K562 (cell line): ENCODE measurements around the gene GLYAT. TPM values are rescaled to one million over a fixed set of nuclear protein-coding genes. Genes with fewer than 3 reads are reported as not detected.
A peak's percentile ranks its signal among the peaks of the same experiment; 100 is the strongest.

Experiments used
- ATAC-seq: fragments of 200-7000 bp; cut with Tn5 transposase; 3 replicates; pipeline ENCODE4 v1.9.1; 2020; ENCODE audit warnings: moderate library complexity
- BruUV-seq: library from RNA; stranded (reverse); fragments of 400-500 nt; replicated peaks from 2 replicates; lab custom pipeline; 2021; lab: Mats Ljungman, UMichigan
- CTCF ChIA-PET: fragments of 300-600 bp; formaldehyde crosslinking; extraction: SDS; loops from one replicate; lab custom pipeline; 2021; ENCODE audit warnings: low intra/inter-chr PET ratio; lab: Yijun Ruan, JAX
- POLR2A ChIA-PET: fragments of 300-600, 350-650 bp; sonication (Branson Sonifier 250); formaldehyde crosslinking; extraction: SDS; loops from one replicate; lab custom pipeline; 2021; ENCODE audit warnings: antibody characterized with exemption, inconsistent platforms; lab: Yijun Ruan, JAX
- DNase-seq, 4 experiments: peaks; one replicate each; pipeline versions ENCODE4 v3.0.0 to v3.0.0-alpha.2; 2011 to 2018; ENCODE audit warnings: low spot score in 3 of 4, mixed read lengths in 3 of 4; ENCODE audit errors: extremely low read depth in 1 of 4
- FAIRE-seq: peaks from 2 replicates; lab custom pipeline; 2011; peaks lifted over from hg19 to GRCh38; lab: Jason Lieb, UNC
- H2AFZ ChIP-seq: 2 replicates; pipeline ENCODE4 v1.6.0; 2011; ENCODE audit warnings: low read depth, low read length, control low read depth, inconsistent platforms
- H3K27ac ChIP-seq: fragments of 200-600 bp; 3 replicates; pipeline ENCODE4 v1.8.0; 2011; ENCODE audit warnings: low read depth, mild to moderate bottlenecking, control low read depth, inconsistent platforms, low read length, moderate library complexity, mixed read lengths; ENCODE audit errors: extremely low read depth
- H3K27me3 ChIP-seq, 2 experiments: fragments of 300-600 bp in 1 of 2; 2 replicates in 1 of 2; 3 replicates in 1 of 2; pipeline versions ENCODE4 v1.6.0 to v1.8.0; 2011; ENCODE audit warnings: inconsistent platforms in 2 of 2, low read length in 2 of 2, mild to moderate bottlenecking in 1 of 2, mixed read lengths in 1 of 2, moderate library complexity in 1 of 2; ENCODE audit not compliant: control insufficient read depth in 2 of 2, insufficient read depth in 2 of 2
- H3K36me3 ChIP-seq: fragments of 300-600 bp; 3 replicates; pipeline ENCODE4 v1.8.0; 2011; ENCODE audit warnings: mild to moderate bottlenecking, low read length, inconsistent platforms; ENCODE audit not compliant: control insufficient read depth, insufficient read depth
- H3K4me1 ChIP-seq, 2 experiments: fragments of 200-600 bp in 1 of 2; replicated peaks in 1 of 2; 2 replicates in 1 of 2; 3 replicates in 1 of 2; pipeline versions ENCODE4 v1.5.1 to v1.8.0; 2011; ENCODE audit warnings: inconsistent platforms in 2 of 2, low read length in 2 of 2, mild to moderate bottlenecking in 1 of 2, mixed read lengths in 1 of 2, moderate library complexity in 1 of 2; ENCODE audit not compliant: control insufficient read depth in 2 of 2, insufficient read depth in 2 of 2
- H3K4me2 ChIP-seq: 2 replicates; pipeline ENCODE4 v1.6.1; 2011; ENCODE audit warnings: low read length, control low read depth, inconsistent platforms, mixed read lengths; ENCODE audit not compliant: insufficient read depth
- H3K4me3 ChIP-seq: fragments of 200-600 bp; sonication (generic), shearing (Covaris generic); 2 replicates; pipeline ENCODE4 v1.5.1; 2016; ENCODE audit warnings: control low read depth, inconsistent platforms
- H3K79me2 ChIP-seq: fragments of 200-600 bp; 3 replicates; pipeline ENCODE4 v1.8.0; 2011; ENCODE audit warnings: low read length, inconsistent platforms; ENCODE audit not compliant: control insufficient read depth, insufficient read depth
- H3K9ac ChIP-seq, 2 experiments: 2 replicates each; pipeline versions ENCODE4 v1.6.0 to v1.6.1; 2011; ENCODE audit warnings: low read depth in 2 of 2, low read length in 2 of 2, control low read depth in 1 of 2, inconsistent platforms in 1 of 2, mild to moderate bottlenecking in 1 of 2, mixed read lengths in 1 of 2; ENCODE audit not compliant: insufficient read depth in 1 of 2
- H3K9me1 ChIP-seq: one replicate; pipeline ENCODE4 v1.6.0; 2011; ENCODE audit warnings: inconsistent platforms, mild to moderate bottlenecking, low read length, moderate library complexity; ENCODE audit not compliant: control insufficient read depth, insufficient read depth
- H3K9me3 ChIP-seq: replicated peaks from 2 replicates; pipeline ENCODE4 v1.5.1; 2011; ENCODE audit warnings: low read depth, low read length, inconsistent platforms; ENCODE audit not compliant: control insufficient read depth, insufficient read depth
- H4K20me1 ChIP-seq: replicated peaks from 2 replicates; pipeline ENCODE4 v1.6.1; 2011; ENCODE audit warnings: low read length, inconsistent platforms, mixed read lengths; ENCODE audit not compliant: control insufficient read depth, insufficient read depth
- CBX3 ChIP-seq, 2 experiments: IDR thresholded peaks; 1 replicate in 1 of 2; 2 replicates in 1 of 2; pipeline ENCODE4 v1.6.1; 2012; ENCODE audit warnings: inconsistent platforms in 2 of 2, low read length in 2 of 2, borderline replicate concordance in 1 of 2, control low read depth in 1 of 2
- CHD1 ChIP-seq: fragments of 200-600 bp; sonication (generic); IDR thresholded peaks from one replicate; pipeline ENCODE4 v1.6.1; 2012; ENCODE audit warnings: mild to moderate bottlenecking, moderate library complexity, low read length, inconsistent platforms
- E2F6 ChIP-seq, 2 experiments: IDR thresholded peaks; 2 replicates each; pipeline ENCODE4 v1.6.1; 2011; ENCODE audit warnings: borderline replicate concordance in 1 of 2, control low read depth in 1 of 2, low read depth in 1 of 2, low read length in 1 of 2, mild to moderate bottlenecking in 1 of 2, mixed read lengths in 1 of 2, moderate library complexity in 1 of 2; ENCODE audit not compliant: insufficient read depth in 1 of 2, insufficient read length in 1 of 2, poor library complexity in 1 of 2, severe bottlenecking in 1 of 2; ENCODE audit errors: extremely low read depth in 1 of 2
- ETV1 ChIP-seq: fragments of 450-650 bp; conservative IDR thresholded peaks from 2 replicates; pipeline ENCODE4 v1.6.1; 2016; ENCODE audit warnings: missing genetic modification characterization, control low read depth, low read depth, missing compliant biosample characterization
- GTF2F1 ChIP-seq: IDR thresholded peaks from 2 replicates; pipeline ENCODE4 v1.6.1; 2011; ENCODE audit warnings: low read depth, low read length, improper control_type of control experiment
- HDAC1 ChIP-seq, 2 experiments: fragments of 450-650 bp; IDR thresholded peaks; 2 replicates each; pipeline ENCODE4 v1.6.1; 2016 to 2017; ENCODE audit warnings: inconsistent platforms in 1 of 2, mild to moderate bottlenecking in 1 of 2, moderate library complexity in 1 of 2
- HMGXB4 ChIP-seq: sonication (generic); formaldehyde crosslinking; IDR thresholded peaks from 2 replicates; pipeline ENCODE4 v1.8.1; 2023; ENCODE audit warnings: mild to moderate bottlenecking, missing genetic modification reagents
- MYNN ChIP-seq, 2 experiments: sonication (generic); formaldehyde crosslinking in 1 of 2; IDR thresholded peaks; 2 replicates each; pipeline versions ENCODE4 v1.5.0 to v1.6.1; 2016 to 2020; ENCODE audit warnings: antibody characterized with exemption in 1 of 2, missing genetic modification reagents in 1 of 2
- POU5F1 ChIP-seq: fragments of 150-350 bp; IDR thresholded peaks from 2 replicates; pipeline ENCODE4 v1.6.1; 2014; ENCODE audit warnings: borderline replicate concordance, low read length, low read depth, mild to moderate bottlenecking; ENCODE audit not compliant: partially characterized antibody
- SRSF7 ChIP-seq: fragments of 200-400 bp; formaldehyde crosslinking; optimal IDR thresholded peaks from 2 replicates; pipeline ENCODE3; 2017; ENCODE audit warnings: mild to moderate bottlenecking, low read depth, low read length
- TBL1XR1 ChIP-seq, 2 experiments: IDR thresholded peaks; 2 replicates each; pipeline ENCODE4 v1.6.1; 2012; ENCODE audit warnings: improper control_type of control experiment in 2 of 2, low read length in 2 of 2, mild to moderate bottlenecking in 1 of 2
- ZNF184 ChIP-seq: sonication (generic); formaldehyde crosslinking; IDR thresholded peaks from 2 replicates; pipeline ENCODE4 v1.5.0; 2020; ENCODE audit warnings: missing genetic modification reagents
- ZNF263 ChIP-seq: sonication (generic); formaldehyde crosslinking; IDR thresholded peaks from 2 replicates; pipeline ENCODE4 v1.8.0; 2022; ENCODE audit warnings: mild to moderate bottlenecking, missing genetic modification reagents, borderline replicate concordance
- ZZZ3 ChIP-seq: fragments of 450-650 bp; IDR thresholded peaks from 2 replicates; pipeline ENCODE4 v1.6.1; 2016; ENCODE audit warnings: antibody characterized with exemption, mild to moderate bottlenecking, moderate library complexity
- WGBS: fragments of 100-300 bp; shearing (Covaris generic); methylation state at CpG from one replicate; pipeline ENCODE4 v1.1.6; 2016; ENCODE audit warnings: low coverage, mixed read lengths; ENCODE audit not compliant: insufficient coverage; ENCODE audit errors: missing lambda C conversion rate; 5-methylcytosine and 5-hydroxymethylcytosine counted together
- in situ Hi-C: fragments of 300-500 bp; cut with MboI; formaldehyde crosslinking; loops from 4 replicates; pipeline ENCODE4 v1.15.0; 2018; ENCODE audit warnings: inconsistent platforms, mixed read lengths
- intact Hi-C: fragments of 100-400 bp; cut with micrococcal nuclease; formaldehyde crosslinking; loops from 2 replicates; pipeline ENCODE4 v1.14.2; 2022
- polyA plus RNA-seq, 8 experiments: library from polyadenylated mRNA; depleted of rRNA in 4 of 8; stranded (reverse) in 5 of 8; unstranded in 3 of 8; fragments of >200 nt; fragmentation: Nextera tagmentation in 2 of 8; fragmentation: Illumina TruSeq in 1 of 8; extraction: Ambion mirVana in 2 of 8; extraction: Trizol in 1 of 8; gene quantifications; 2 replicates each; pipeline versions ENCODE4 v1.2.1 to v1.2.3, GENCODE V29; 2011 to 2014; ENCODE audit warnings: inconsistent platforms in 1 of 8, missing spikeins in 1 of 8
- total RNA-seq, 7 experiments: library from RNA; depleted of rRNA in 6 of 7; stranded (reverse); fragments of >200 nt in 6 of 7; fragmentation: Illumina TruSeq in 2 of 7; extraction: Trizol in 2 of 7; gene quantifications; 2 replicates each; pipeline versions ENCODE4 v1.2.1 to v1.2.3, GENCODE V29; 2011 to 2021; ENCODE audit warnings: low replicate concordance in 1 of 7
- TF ChIP-seq, protein P1 (sequence below): IDR thresholded peaks from 2 replicates; pipeline ENCODE4 v1.6.1; 2012; ENCODE audit warnings: low read depth, low read length, improper control_type of control experiment, borderline replicate concordance

The GLYAT gene
- total and polyA plus RNA-seq, 9 of the 15 experiments (the other 6 are each of a cell fraction or from before 2014, with no cell fraction given), result not detected

GRCh38 chr11:58763120-58763490, 31.4 kb upstream of the GLYAT start (continued):
- TF ChIP-seq HMGXB4 (CRISPR knock-in tag), result no peak

- no peaks in the 10 kb centered on the region for H3K9me3 ChIP-seq
- H3K4me2 ChIP-seq, result no peak overlapping the region
- H4K20me1 ChIP-seq, result no peaks in the 10 kb centered on the region
- CTCF ChIA-PET, result no interaction called here
- WGBS, result 52% methylated on average over 6 of the region's 6 CpGs
- no peaks in the 10 kb centered on the region for H3K4me1 ChIP-seq
- no peak overlapping the region for H3K9ac ChIP-seq
- no peak overlapping the region for H3K27ac ChIP-seq
- no peaks in the 10 kb centered on the region for H3K36me3 ChIP-seq
- ATAC-seq, result no peak
- POLR2A ChIA-PET, result no interaction called here
- in situ Hi-C loops, result no loop called here
- FAIRE-seq, result no peak
- no peak overlapping the region for H3K4me3 ChIP-seq
- H3K9me1 ChIP-seq, result no peaks in the 10 kb centered on the region
- no TSS peak for BruUV-seq
- DNase-seq, result no peak
- H3K27me3 ChIP-seq, result no peaks in the 10 kb centered on the region
- intact Hi-C loops, result no loop called here
- H2AFZ ChIP-seq, result peak overlapping the region; percentile 53; the same call in 1 of the 2 replicates
- H3K79me2 ChIP-seq, result no peaks in the 10 kb centered on the region
- TF ChIP-seq MYNN (IDR thresholded peaks at IDR 0.05) (no peak), MYNN (CRISPR knock-in tag; IDR thresholded peaks at IDR 0.05) (no peak), SRSF7 (no peak), CBX3 (IDR thresholded peaks at IDR 0.05; ENCODE audit: borderline replicate concordance in 1 of 2, low read length in 2 of 2) (no peak), CHD1 (no peak), HDAC1 (IDR thresholded peaks at IDR 0.05) (no peak), ZNF184 (CRISPR knock-in tag) (no peak), ZNF263 (no peak), ZZZ3 (no peak), ETV1 (tag) (no peak), POU5F1 (no peak), TBL1XR1 (IDR thresholded peaks at IDR 0.05; ENCODE audit: low read length in 2 of 2) (no peak), E2F6 (IDR thresholded peaks at IDR 0.05; ENCODE audit: borderline replicate concordance in 1 of 2, extremely low read depth in 1 of 2, insufficient read depth in 1 of 2, insufficient read length in 1 of 2, low read depth in 1 of 2, low read length in 1 of 2, poor library complexity in 1 of 2, severe bottlenecking in 1 of 2) (no peak), GTF2F1 (no peak)
- TF ChIP-seq, protein P1, sequence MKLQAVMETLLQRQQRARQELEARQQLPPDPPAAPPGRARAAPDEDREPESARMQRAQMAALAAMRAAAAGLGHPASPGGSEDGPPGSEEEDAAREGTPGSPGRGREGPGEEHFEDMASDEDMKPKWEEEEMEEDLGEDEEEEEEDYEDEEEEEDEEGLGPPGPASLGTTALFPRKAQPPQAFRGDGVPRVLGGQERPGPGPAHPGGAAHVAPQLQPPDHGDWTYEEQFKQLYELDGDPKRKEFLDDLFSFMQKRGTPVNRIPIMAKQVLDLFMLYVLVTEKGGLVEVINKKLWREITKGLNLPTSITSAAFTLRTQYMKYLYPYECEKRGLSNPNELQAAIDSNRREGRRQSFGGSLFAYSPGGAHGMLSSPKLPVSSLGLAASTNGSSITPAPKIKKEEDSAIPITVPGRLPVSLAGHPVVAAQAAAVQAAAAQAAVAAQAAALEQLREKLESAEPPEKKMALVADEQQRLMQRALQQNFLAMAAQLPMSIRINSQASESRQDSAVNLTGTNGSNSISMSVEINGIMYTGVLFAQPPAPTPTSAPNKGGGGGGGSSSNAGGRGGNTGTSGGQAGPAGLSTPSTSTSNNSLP, result no peak
Observed at GRCh38 chr11:58762284-58763119, 30.8 kb upstream of the GLYAT start.
